ENCODE data around the gene CRMP1.
A peak's percentile ranks its signal among the peaks of the same experiment; 100 is the strongest.

Gene CRMP1

DNA sequence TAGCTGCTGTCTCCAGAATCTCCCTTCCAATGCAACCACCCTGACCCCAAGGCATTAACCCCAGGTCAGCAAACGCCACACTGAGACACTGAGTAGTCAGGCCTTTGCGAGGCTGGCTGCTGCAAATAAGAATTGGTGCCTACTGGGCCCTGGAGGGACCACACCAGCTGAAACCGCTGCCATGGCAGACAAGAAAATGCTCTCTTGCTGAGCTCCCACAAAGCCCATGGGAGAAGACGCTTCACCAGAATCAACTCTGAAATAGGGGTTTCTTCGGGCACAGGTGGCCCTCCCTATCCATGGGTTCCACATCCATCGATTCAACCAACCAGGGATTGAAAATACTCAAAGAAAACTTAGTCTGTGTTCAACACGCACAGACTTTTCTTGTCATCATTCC is 26.7 kb upstream of the CRMP1 start:
- DNase-seq (ENCODE audit: low read depth), result no peak

DNA sequence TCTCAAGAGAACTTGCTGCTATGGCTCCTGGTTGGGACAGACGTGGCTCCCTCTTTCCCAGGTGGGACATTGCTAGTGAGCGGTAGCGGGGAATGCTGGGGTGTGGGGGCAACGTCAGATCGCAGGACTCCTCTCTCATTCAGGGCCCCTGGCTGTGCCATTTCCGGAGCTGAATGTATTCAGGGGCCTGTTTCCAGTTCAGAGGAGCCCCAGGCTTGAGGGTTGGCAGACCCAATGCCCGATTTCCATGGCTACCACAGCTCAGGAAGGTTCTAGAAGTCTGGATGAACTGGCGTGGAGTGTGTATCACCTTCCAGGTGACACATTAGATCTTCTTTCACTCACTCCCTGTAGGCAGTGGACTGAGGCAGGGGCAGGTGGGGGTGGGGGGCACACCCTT is 26.2 kb upstream of the CRMP1 start:
- no peak for DNase-seq (ENCODE audit: low read depth)

DNA sequence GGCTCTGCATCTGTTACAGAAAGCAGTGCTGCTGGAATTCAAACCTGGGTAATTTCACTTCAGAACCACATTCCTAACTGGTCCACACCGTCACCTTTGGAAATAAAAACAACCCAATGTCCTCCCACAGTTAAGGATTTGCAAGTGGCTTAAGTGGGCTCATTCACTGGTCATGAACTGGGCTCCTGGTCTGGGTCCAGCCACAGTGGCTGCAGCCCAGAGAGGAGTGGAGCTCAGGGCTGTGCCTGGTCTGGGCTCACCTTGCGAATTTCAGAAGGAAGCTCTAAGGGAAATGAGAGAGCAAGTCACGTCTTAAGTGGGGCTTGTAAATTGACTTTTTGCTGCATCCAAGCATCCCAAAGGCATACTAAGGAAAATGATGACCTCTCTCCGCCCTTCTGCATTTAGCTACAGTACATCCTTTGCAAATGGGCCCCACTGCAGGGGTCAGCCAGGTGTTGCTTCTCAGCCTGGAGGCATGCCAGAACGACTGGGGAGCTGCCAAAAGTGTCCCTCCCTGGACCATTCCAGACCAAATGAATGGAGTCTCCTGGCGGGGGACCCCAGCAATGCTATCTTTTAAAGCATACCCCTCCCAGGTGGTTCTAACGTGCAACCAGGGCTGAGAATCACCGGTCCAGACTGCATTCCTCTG is 25.6 kb upstream of the CRMP1 start:
- DNase-seq (ENCODE audit: low read depth), result no peak

DNA sequence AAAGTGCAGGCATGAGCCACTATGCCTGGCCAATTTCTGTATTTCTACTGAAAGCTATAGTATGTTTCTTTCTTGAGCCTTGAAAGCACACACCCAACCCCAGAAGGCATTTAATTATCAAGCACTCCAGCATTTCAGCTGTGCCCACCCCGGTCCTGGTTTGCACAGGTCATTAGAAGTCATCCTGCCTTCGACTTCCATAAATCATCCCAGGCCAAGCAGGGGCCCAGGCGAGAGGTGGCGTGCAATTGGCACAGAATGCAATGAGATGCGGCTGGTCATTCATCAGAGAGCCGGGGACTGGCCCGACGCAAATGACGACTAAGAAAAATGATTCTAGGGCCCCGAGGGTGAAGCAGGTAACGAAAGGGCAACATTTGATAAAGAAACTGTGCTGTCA is 24.8 kb upstream of the CRMP1 start:
- DNase-seq (ENCODE audit: low read depth), result no peak

DNA sequence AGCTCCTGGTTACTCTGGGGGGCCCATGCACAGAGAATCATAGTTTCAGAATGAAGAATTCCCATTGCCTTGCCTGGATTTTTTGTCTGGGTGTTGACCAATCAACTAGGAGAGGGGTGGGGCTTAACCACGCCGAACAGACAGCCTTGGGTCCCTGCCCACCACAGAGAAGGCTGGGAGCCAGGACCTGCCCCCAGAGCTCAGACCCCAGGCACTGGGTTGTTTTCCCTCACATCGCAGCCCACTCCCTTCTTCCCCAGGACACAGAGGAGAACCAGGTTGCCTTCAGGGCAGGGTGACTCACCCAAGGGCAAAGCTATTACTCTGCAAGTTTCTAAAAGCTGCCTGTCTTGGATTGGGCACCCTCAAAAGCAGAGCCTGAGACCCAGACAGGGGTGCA is 23.3 kb upstream of the CRMP1 start:
- DNase-seq (ENCODE audit: low read depth), result no peak

DNA sequence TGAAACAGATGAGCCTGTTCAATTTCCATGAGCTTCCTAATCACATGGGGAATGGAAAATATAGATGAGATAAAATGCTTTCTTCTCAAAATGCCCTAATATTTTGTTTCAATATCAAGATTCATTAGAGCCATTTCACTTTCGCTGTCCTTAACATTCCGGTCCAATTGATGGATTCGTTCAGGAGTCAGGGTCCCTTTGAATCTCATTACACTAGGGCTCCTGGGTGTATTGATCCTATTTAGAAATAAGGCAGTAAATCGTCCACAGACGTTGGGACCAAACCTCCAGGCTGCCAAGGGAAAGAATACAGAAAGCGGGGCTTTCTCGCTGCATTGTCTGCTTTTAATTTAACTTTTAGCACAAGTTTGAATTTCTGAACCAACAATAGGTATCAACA is 20.6 kb upstream of the CRMP1 start:
- no peak for DNase-seq (ENCODE audit: low read depth)

- DNase-seq (ENCODE audit: low read depth), result no peak
Observed at GRCh38 chr4:5912614-5913019, 19.7 kb upstream of the CRMP1 start.

DNA sequence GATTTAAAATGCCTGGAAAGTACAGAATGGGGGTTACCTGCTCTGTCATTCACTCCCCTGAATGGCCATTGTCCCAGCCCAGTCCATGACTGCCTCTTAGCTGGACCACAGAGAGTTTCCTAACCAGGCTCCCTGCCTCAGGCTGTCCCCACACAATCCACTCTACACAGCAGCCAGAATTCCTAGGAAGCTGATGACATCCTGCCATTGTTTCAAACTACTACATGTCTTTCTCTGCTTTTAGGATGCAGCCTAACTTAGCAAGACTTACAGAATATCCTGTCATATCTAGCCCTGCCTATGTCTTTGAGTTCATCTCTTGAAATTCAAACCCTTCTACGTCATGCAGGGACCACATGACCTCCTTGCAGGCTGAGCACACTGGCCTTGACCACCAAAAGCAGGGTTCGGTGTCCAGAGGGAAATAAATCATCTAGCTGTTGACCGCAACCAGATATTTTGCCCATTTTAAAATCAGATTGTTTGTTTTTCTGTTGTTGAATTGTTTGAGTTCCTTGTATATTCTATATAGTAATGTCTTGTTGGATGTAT is 16.1 kb upstream of the CRMP1 start:
- no peak for DNase-seq (ENCODE audit: low read depth)

DNA sequence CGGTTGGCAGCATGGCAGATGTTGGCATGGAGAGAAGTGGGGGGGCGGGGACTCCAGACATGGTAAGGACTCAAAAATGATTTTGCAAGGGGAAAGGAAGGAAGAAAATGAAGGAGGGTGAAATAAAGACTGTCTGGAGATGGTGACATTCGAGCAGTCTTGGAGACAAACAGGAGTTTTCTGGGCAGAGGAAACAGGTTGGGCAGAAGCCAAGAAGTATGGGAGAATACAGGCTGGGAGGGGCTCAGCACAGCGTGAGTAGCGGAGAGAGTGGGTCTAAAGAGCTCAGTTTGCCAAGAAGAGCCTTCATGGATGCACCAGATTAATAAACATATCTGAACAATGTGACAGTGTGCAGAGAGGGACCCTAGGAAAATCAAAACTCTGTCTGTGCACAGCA is 13.3 kb upstream of the CRMP1 start:
- no peak for DNase-seq (ENCODE audit: low read depth)

- DNase-seq (ENCODE audit: low read depth), result no peak
Observed at GRCh38 chr4:5905714-5906113, 12.8 kb upstream of the CRMP1 start.

DNA sequence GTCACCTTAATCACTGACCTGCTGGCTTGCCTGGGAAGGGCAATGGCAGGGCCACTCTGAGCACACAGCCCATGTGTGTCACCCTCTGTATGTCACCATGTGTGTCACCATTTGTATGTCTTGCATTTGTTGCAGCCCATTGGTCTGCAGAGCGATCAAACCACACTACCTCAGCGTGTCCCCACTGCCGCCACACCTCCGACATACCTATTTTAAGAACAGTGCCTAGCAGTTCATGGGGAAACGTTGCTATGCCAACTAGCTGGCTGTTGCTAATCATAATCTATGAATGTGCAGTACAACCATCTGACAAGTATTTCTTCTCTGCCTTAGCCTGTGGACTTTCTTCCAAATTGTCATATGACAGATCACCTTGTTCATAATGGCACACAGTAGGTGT is 8.0 kb upstream of the CRMP1 start:
- DNase-seq (ENCODE audit: low read depth), result no peak

- no peak for DNase-seq (ENCODE audit: low read depth)
Observed at GRCh38 chr4:5899881-5900280, 7.0 kb upstream of the CRMP1 start.

DNA sequence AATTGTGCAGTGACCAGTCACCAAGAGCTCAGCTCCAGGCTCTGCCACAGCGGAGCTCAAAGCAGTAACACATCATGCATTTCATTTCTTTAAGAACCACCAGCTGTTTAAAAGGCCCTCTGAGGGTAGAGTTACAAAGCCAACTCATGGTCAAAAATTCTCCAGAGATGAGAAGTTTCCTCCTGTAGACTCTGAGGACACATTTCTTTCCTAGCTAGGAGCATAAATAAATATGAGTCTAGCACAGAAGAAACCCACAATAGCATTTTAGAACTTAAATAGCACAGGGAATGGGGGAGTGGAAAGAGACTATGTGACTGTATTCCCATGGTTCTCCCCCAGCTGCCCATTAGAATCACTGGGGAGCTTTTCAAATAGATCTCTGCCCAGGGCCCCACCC is 6.5 kb upstream of the CRMP1 start:
- DNase-seq (ENCODE audit: low read depth), result no peak

- no peak for DNase-seq (ENCODE audit: low read depth)
Observed at GRCh38 chr4:5897674-5898073, 4.8 kb upstream of the CRMP1 start.

DNA sequence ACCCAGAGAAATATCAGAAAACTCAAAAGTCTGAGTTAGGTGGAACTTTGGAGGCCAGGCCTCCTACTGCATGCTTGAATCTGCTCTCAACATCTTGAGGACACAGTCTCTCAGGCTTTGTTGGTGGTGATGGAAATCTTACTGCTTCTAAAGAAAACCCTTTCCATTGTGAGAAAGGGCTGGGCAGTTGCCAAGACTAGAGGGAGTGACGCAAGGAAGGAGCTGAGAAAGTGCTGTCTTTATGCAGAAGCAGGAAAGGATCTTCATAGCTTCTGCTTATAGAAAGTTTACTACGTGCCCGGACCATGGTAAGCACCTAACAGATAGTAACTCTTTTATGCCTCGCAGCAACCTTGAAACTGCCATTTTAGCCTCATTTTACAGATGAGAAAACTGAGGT is 2.4 kb upstream of the CRMP1 start:
- peak; percentile 9 for DNase-seq (ENCODE audit: low read depth)

DNA sequence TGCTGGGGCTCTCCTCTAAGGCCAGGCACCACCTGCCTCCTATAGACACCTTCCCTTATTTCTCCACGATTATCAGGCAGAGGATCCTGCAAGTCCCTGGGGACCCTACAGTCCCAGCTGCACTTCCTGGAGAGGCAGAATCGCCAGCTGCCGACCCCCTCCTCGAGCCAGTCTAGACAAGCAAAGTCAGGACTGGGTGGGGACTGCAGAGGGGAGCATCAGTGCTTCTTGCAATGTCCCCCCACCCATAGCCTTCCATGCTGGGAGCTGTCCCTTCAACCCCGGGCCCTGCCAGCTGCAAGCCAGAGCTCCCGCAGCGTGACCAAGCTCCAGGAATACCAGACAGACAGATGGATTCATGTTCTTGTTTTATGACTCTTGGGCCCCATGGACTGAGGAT is 1.4 kb upstream of the CRMP1 start:
- DNase-seq (ENCODE audit: low read depth), result no peak

GRCh38 chr4:5893591-5893990 is 705 bp upstream of the CRMP1 start:
- no peak for DNase-seq (ENCODE audit: low read depth)

DNA sequence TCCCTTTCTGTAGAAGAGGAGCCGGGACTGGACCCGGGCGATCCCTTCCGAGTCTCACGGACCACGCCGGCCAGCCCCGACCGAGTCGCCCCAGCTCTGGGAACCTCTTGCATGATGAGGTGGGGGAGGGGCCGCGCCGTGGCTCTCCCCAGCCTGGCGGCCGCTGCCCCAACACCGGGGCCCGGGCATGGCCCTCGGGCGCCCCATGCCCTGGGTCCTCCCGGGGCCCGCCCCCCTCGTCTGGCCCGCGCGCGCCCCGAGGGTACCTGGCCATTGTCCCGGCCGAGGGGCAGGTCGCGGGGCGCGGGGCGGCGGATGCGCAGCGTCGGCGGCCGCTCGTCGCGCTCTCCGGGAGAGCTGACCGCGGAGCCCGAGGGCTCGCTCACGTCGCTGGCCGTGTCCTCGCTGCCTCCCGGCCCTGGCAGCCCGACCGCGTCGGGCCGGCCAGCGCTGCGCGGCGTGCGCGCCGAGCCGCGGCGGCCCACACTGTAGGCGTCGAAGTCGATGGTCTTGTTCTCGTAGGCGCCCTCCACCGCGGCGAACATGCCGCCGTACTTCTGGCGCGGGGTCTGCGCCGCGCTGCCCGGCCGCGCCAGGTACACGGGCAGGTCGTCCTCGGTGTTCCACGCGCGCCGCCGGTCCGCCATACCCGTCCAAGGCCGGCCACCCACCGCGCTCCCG is 423 bp downstream of the CRMP1 start:
- DNase-seq (ENCODE audit: low read depth), result no peak

- no peak for DNase-seq (ENCODE audit: low read depth)
Observed at GRCh38 chr4:5891563-5892322, 1.1 kb downstream of the CRMP1 start.

DNA sequence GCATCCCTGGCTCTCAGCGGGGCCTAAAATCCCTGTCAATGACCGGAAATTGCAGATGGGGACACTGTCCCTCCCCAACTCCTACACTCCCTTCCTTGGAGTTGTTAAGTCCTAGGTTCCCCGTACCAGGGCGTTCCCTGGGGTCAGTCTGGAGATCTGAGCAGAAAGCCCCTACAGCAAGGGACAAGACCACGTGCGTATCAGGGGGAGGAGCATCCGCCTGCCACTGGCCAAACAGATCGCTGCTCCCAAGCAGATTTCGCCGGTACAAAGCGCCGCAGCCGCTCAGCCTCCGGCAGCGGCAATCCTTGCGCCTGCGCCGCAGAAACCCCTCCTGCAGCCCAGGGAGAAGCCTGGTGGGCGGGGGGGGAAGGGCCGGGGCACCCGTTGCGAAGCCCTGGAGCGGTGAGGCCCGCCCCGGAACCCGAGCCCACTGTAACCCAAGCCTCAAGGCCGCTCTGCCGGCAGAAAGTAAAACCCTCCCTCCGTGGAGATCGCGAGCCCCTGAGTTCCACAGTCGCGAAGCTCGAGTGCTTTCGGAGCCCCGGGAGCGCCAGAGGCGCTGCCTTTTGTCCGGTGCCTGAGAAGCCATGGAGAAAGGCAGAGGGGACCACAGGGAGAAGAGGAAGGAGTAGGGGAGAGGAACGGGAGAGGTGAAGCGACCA is 2.7 kb downstream of the CRMP1 start:
- no peak for DNase-seq (ENCODE audit: low read depth)

- DNase-seq (ENCODE audit: low read depth), result no peak
Observed at GRCh38 chr4:5889002-5889696, 3.7 kb downstream of the CRMP1 start.

Data from iris pigment epithelial cell (primary cell).